PC-3 (cell line): ENCODE results near the gene SCAF8. TPM values are rescaled to one million over a fixed set of nuclear protein-coding genes. Genes with fewer than 3 reads are reported as not detected.

ENCODE experiments used
- ATAC-seq: fragments of 200-7000 bp; cut with Tn5 transposase; 2 replicates; pipeline ENCODE4 v1.9.1; 2020; ENCODE audit warnings: mild to moderate bottlenecking, moderate library complexity
- BruUV-seq: library from RNA; stranded (reverse); fragments of 400-500 nt; replicated peaks from 2 replicates; lab custom pipeline; 2021; lab: Mats Ljungman, UMichigan
- CTCF ChIA-PET: fragments of 300-600 bp; sonication (Branson Sonifier 250); formaldehyde crosslinking; loops from one replicate; lab custom pipeline; 2022; ENCODE audit warnings: antibody characterized with exemption; lab: Charles Lee
- POLR2A ChIA-PET: fragments of 300-600 bp; sonication (Branson Sonifier 250); formaldehyde crosslinking; loops from one replicate; lab custom pipeline; 2022; ENCODE audit warnings: antibody characterized with exemption; ENCODE audit not compliant: unreplicated experiment; lab: Charles Lee
- DNase-seq: peaks from one replicate; pipeline ENCODE4 v3.0.0-alpha.2; 2015
- H2AFZ ChIP-seq: fragments of 300-600 bp; sonication (generic); 2 replicates; pipeline ENCODE4 v1.6.0; 2016; ENCODE audit warnings: antibody characterized with exemption, low read length
- H3F3A ChIP-seq: fragments of 300-600 bp; sonication (generic); one replicate; pipeline ENCODE4 v1.6.0; 2017; ENCODE audit warnings: antibody characterized with exemption, low read length, control low read depth, mild to moderate bottlenecking; ENCODE audit not compliant: unreplicated experiment
- H3K27ac ChIP-seq: fragments of 300-600 bp; sonication (generic); 2 replicates; pipeline ENCODE4 v1.5.1; 2016; ENCODE audit warnings: mild to moderate bottlenecking, low read length
- H3K27me3 ChIP-seq: fragments of 300-600 bp; sonication (generic); 2 replicates; pipeline ENCODE4 v1.6.1; 2016; ENCODE audit warnings: low read length, mixed read lengths
- H3K36me3 ChIP-seq: fragments of 300-600 bp; sonication (generic); 2 replicates; pipeline ENCODE4 v1.6.1; 2016; ENCODE audit warnings: low read depth, mixed run types, low read length, mixed read lengths
- H3K4me1 ChIP-seq: fragments of 300-600 bp; sonication (generic); 2 replicates; pipeline ENCODE4 v1.5.1; 2016; ENCODE audit warnings: low read length; ENCODE audit not compliant: insufficient read depth
- H3K4me2 ChIP-seq: fragments of 300-600 bp; sonication (generic); 2 replicates; pipeline ENCODE4 v1.6.0; 2016; ENCODE audit warnings: low read length
- H3K4me3 ChIP-seq: fragments of 300-600 bp; sonication (generic); 2 replicates; pipeline ENCODE4 v1.5.1; 2016; ENCODE audit warnings: mild to moderate bottlenecking, low read length, mixed read lengths
- H3K79me2 ChIP-seq: fragments of 300-600 bp; sonication (generic); 2 replicates; pipeline ENCODE4 v1.6.1; 2017; ENCODE audit warnings: low read length, mixed read lengths
- H3K9ac ChIP-seq: fragments of 300-600 bp; sonication (generic); 2 replicates; pipeline ENCODE4 v1.6.0; 2016; ENCODE audit warnings: mild to moderate bottlenecking, low read length
- H3K9me2 ChIP-seq: fragments of 300-600 bp; sonication (generic); replicated peaks from 2 replicates; pipeline ENCODE4 v1.6.1; 2016; ENCODE audit warnings: mixed run types, low read length, mixed read lengths
- H3K9me3 ChIP-seq: fragments of 300-600 bp; sonication (generic); 2 replicates; pipeline ENCODE4 v1.6.1; 2016; ENCODE audit warnings: low read length, mixed read lengths
- H4K20me1 ChIP-seq: fragments of 300-600 bp; sonication (generic); 2 replicates; pipeline ENCODE4 v1.6.1; 2016; ENCODE audit warnings: low read length, mixed read lengths
- CTCF ChIP-seq: fragments of 300-600 bp; sonication (generic); conservative IDR thresholded peaks from 2 replicates; pipeline ENCODE4 v1.5.1; 2017; ENCODE audit warnings: antibody characterized with exemption, low read depth, mild to moderate bottlenecking, low read length
- EZH2 ChIP-seq: fragments of 300-600 bp; sonication (generic); IDR thresholded peaks from one replicate; pipeline ENCODE4 v1.6.1; 2017; ENCODE audit warnings: antibody characterized with exemption, mild to moderate bottlenecking, low read length; ENCODE audit not compliant: unreplicated experiment
- EZH2phosphoT487 ChIP-seq: fragments of 300-600 bp; sonication (generic); IDR thresholded peaks from 2 replicates; pipeline ENCODE4 v1.6.1; 2018; ENCODE audit warnings: mild to moderate bottlenecking, antibody characterized with exemption, low read length, borderline replicate concordance
- intact Hi-C: fragments of 100-400 bp; cut with micrococcal nuclease; formaldehyde crosslinking; loops from 2 replicates; pipeline ENCODE4 v1.9.0; 2023
- total RNA-seq: library from RNA; depleted of rRNA; stranded (reverse); fragments of >200 nt; gene quantifications from 2 replicates; pipeline ENCODE4 v1.2.3, GENCODE V29; 2014

Gene SCAF8
- total RNA-seq, 1 experiment from 2014 or later: 11.9 TPM

- Histone ChIP-seq H3K79me2 (peaks cover 32% of the 10 kb centered on the region), H3K36me3 (peaks cover 11% of the 10 kb centered on the region; the same call in 1 of the 2 replicates), H3K27me3 (no peaks in the 10 kb centered on the region), H3K4me2 (peak overlapping the region; percentile 57), H3K4me1 (peaks cover 32% of the 10 kb centered on the region), H3F3A (peaks cover 21% of the 10 kb centered on the region), H2AFZ (no peak overlapping the region), H3K9me2 (no peaks in the 10 kb centered on the region), H3K4me3 (peak overlapping the region; percentile 18; the same call in 1 of the 2 replicates), H3K27ac (peak overlapping the region; percentile 7; the same call in 1 of the 2 replicates), H3K9ac (no peak overlapping the region), H3K9me3 (no peaks in the 10 kb centered on the region), H4K20me1 (peaks cover 19% of the 10 kb centered on the region)
- no peak for ATAC-seq
- DNase-seq: no peak
- intact Hi-C loops: loop anchor here (5.0 kb wide), 1 partner anchor 60 kb away; the partner anchor contains the start of gene SCAF8
- ChIA-PET CTCF (no interaction called here), POLR2A (no interaction called here)
- TF ChIP-seq CTCF (no peak), EZH2 (no peak), EZH2phosphoT487 (no peak)
- no TSS peak for BruUV-seq
Measured at GRCh38 chr6:154792325-154792724, 59.1 kb downstream of the SCAF8 start.

GRCh38 chr6:154792761-154793160 lies 59.5 kb downstream of the SCAF8 start:
- no TSS peak for BruUV-seq
- DNase-seq (peak; percentile 85), ATAC-seq (peak; percentile 87)
- peaks cover 32% of the 10 kb centered on the region for H3K4me1 ChIP-seq
- ChIA-PET POLR2A (no interaction called here), CTCF (no interaction called here)
- H3K4me3 ChIP-seq: peak overlapping the region; percentile 18; the same call in 1 of the 2 replicates
- H3K27ac ChIP-seq: peak overlapping the region; percentile 7; the same call in 1 of the 2 replicates
- H3K4me2 ChIP-seq: peak overlapping the region; percentile 57
- H2AFZ ChIP-seq: no peak overlapping the region
- no peaks in the 10 kb centered on the region for H3K9me3 ChIP-seq
- peaks cover 19% of the 10 kb centered on the region for H4K20me1 ChIP-seq
- TF ChIP-seq CTCF (no peak), EZH2phosphoT487 (no peak), EZH2 (no peak)
- H3K27me3 ChIP-seq: no peaks in the 10 kb centered on the region
- peaks cover 32% of the 10 kb centered on the region for H3K79me2 ChIP-seq
- H3F3A ChIP-seq: peaks cover 21% of the 10 kb centered on the region
- peaks cover 11% of the 10 kb centered on the region; the same call in 1 of the 2 replicates for H3K36me3 ChIP-seq
- H3K9me2 ChIP-seq: no peaks in the 10 kb centered on the region
- H3K9ac ChIP-seq: no peak overlapping the region
- intact Hi-C loops: loop anchor here (5.0 kb wide), 1 partner anchor 60 kb away; the partner anchor contains the start of gene SCAF8

- ChIA-PET POLR2A (no interaction called here), CTCF (no interaction called here)
- peaks cover 6% of the 10 kb centered on the region; the same call in 1 of the 2 replicates for H3K36me3 ChIP-seq
- H3K27me3 ChIP-seq: no peaks in the 10 kb centered on the region
- H3K4me2 ChIP-seq: no peak overlapping the region
- no peak for DNase-seq
- TF ChIP-seq EZH2: no peak
- no peak for TF ChIP-seq CTCF
- no peak for TF ChIP-seq EZH2phosphoT487
- H3K79me2 ChIP-seq: peaks cover 13% of the 10 kb centered on the region
- H3K9me2 ChIP-seq: no peaks in the 10 kb centered on the region
- no peaks in the 10 kb centered on the region for H3K9me3 ChIP-seq
- H4K20me1 ChIP-seq: peaks cover 9% of the 10 kb centered on the region
- H3K9ac ChIP-seq: no peak overlapping the region
- no peak overlapping the region for H3K27ac ChIP-seq
- H3F3A ChIP-seq: peaks cover 15% of the 10 kb centered on the region
- H3K4me3 ChIP-seq: no peak overlapping the region
- no peak for ATAC-seq
- BruUV-seq: no TSS peak
- H2AFZ ChIP-seq: no peak overlapping the region
- peaks cover 25% of the 10 kb centered on the region for H3K4me1 ChIP-seq
- intact Hi-C loops: no loop called here
Measured at GRCh38 chr6:154796484-154796883, 63.3 kb downstream of the SCAF8 start.
